ENCODE results near the gene WDR37. TPM values are rescaled to one million over a fixed set of nuclear protein-coding genes. Genes with fewer than 3 reads are reported as not detected.
"Not testable (repeated sequence)": the region's sequence is repeated elsewhere in the genome, so short reads cannot be mapped to it uniquely, and the experiment has no call there.

Gene WDR37
- total and polyA plus RNA-seq, 4 donors, result 6.6 to 23.5 (median 13.6) TPM

- no peak for ATAC-seq (ENCODE audit: insufficient read depth, low FRiP score)
- 82 to 88% methylated on average over 4 of the region's 4 CpGs for WGBS, 2 donors
- no peak overlapping the region for H3K27ac ChIP-seq (ENCODE audit: low read depth in 1 of 2, low read length in 1 of 2)
- peaks cover 0 to 25% (median 3%) of the 10 kb centered on the region in 5 donors for H3K4me1 ChIP-seq (ENCODE audit: control insufficient read depth in 5 of 5, insufficient read depth in 5 of 5, low read length in 5 of 5)
- no peaks in the 10 kb centered on the region for H3K27me3 ChIP-seq (ENCODE audit: control insufficient read depth in 3 of 3, insufficient read depth in 3 of 3, low read length in 2 of 3)
- no peak overlapping the region for H3K4me3 ChIP-seq
- peaks cover 0 to 5% (median 0%) of the 10 kb centered on the region in 4 donors for H3K9me3 ChIP-seq (ENCODE audit: control insufficient read depth in 4 of 4, insufficient read depth in 3 of 4, low read length in 3 of 4)
- DNase-seq, result no peak
- H3K9ac ChIP-seq (ENCODE audit: insufficient read depth in 1 of 2, low read length in 2 of 2), result no peak overlapping the region
- no peaks in the 10 kb centered on the region for H3K36me3 ChIP-seq (ENCODE audit: control insufficient read depth in 4 of 4, insufficient read depth in 4 of 4, low read length in 4 of 4)
- no peak for TF ChIP-seq CTCF (IDR thresholded peaks at IDR 0.05; ENCODE audit: control extremely low read depth, extremely low read depth)
Observed at GRCh38 chr10:1157615-1157933, 101.4 kb downstream of the WDR37 start.

GRCh38 chr10:1158066-1158465 is 101.9 kb downstream of the WDR37 start:
- no peak overlapping the region for H3K4me3 ChIP-seq
- no peak overlapping the region for H3K9ac ChIP-seq (ENCODE audit: insufficient read depth in 1 of 2, low read length in 2 of 2)
- peaks cover 0 to 5% (median 0%) of the 10 kb centered on the region in 4 donors for H3K9me3 ChIP-seq (ENCODE audit: control insufficient read depth in 4 of 4, insufficient read depth in 3 of 4, low read length in 3 of 4)
- no peak overlapping the region for H3K27ac ChIP-seq (ENCODE audit: low read depth in 1 of 2, low read length in 1 of 2)
- no peaks in the 10 kb centered on the region for H3K27me3 ChIP-seq (ENCODE audit: control insufficient read depth in 3 of 3, insufficient read depth in 3 of 3, low read length in 2 of 3)
- DNase-seq (no peak), ATAC-seq (ENCODE audit: insufficient read depth, low FRiP score) (no peak)
- TF ChIP-seq CTCF (IDR thresholded peaks at IDR 0.05; ENCODE audit: control extremely low read depth, extremely low read depth), result no peak
- H3K36me3 ChIP-seq (ENCODE audit: control insufficient read depth in 4 of 4, insufficient read depth in 4 of 4, low read length in 4 of 4), result no peaks in the 10 kb centered on the region
- H3K4me1 ChIP-seq (ENCODE audit: control insufficient read depth in 5 of 5, insufficient read depth in 5 of 5, low read length in 5 of 5), result peaks cover 0 to 25% (median 3%) of the 10 kb centered on the region in 5 donors
- WGBS, 2 donors, result 83 to 87% methylated on average over 12 of the region's 12 CpGs

GRCh38 chr10:1158536-1158935 is 102.4 kb downstream of the WDR37 start:
- H3K4me3 ChIP-seq; H3K27me3 ChIP-seq (ENCODE audit: control insufficient read depth in 3 of 3, insufficient read depth in 3 of 3, low read length in 2 of 3); H3K9me3 ChIP-seq (ENCODE audit: control insufficient read depth in 4 of 4, insufficient read depth in 3 of 4, low read length in 3 of 4); ATAC-seq (ENCODE audit: insufficient read depth, low FRiP score); H3K36me3 ChIP-seq (ENCODE audit: control insufficient read depth in 4 of 4, insufficient read depth in 4 of 4, low read length in 4 of 4); DNase-seq; H3K27ac ChIP-seq (ENCODE audit: low read depth in 1 of 2, low read length in 1 of 2); H3K9ac ChIP-seq (ENCODE audit: insufficient read depth in 1 of 2, low read length in 2 of 2): not testable (repeated sequence)
- H3K4me1 ChIP-seq (ENCODE audit: control insufficient read depth in 5 of 5, insufficient read depth in 5 of 5, low read length in 5 of 5), result peaks cover 0 to 25% (median 3%) of the 10 kb centered on the region in 5 donors
- 92 to 96% methylated on average over 10 of the region's 10 CpGs for WGBS, 2 donors

GRCh38 chr10:1159131-1160061 is 103.2 kb downstream of the WDR37 start:
- DNase-seq, result peak; percentile 38 to 60 (median 49)
- peaks cover 0 to 17% (median 3%) of the 10 kb centered on the region in 5 donors for H3K4me1 ChIP-seq (ENCODE audit: control insufficient read depth in 5 of 5, insufficient read depth in 5 of 5, low read length in 5 of 5)
- no peak for TF ChIP-seq CTCF (IDR thresholded peaks at IDR 0.05; ENCODE audit: control extremely low read depth, extremely low read depth)
- no peak overlapping the region for H3K9ac ChIP-seq (ENCODE audit: insufficient read depth in 1 of 2, low read length in 2 of 2)
- 90 to 92% methylated on average over 59 of the region's 59 CpGs for WGBS, 2 donors
- no peak for ATAC-seq (ENCODE audit: insufficient read depth, low FRiP score)
- H3K9me3 ChIP-seq (ENCODE audit: control insufficient read depth in 4 of 4, insufficient read depth in 3 of 4, low read length in 3 of 4), result peaks cover 0 to 5% (median 0%) of the 10 kb centered on the region in 4 donors
- H3K27ac ChIP-seq (ENCODE audit: low read depth in 1 of 2, low read length in 1 of 2), result no peak overlapping the region
- no peak overlapping the region for H3K4me3 ChIP-seq
- no peaks in the 10 kb centered on the region for H3K36me3 ChIP-seq (ENCODE audit: control insufficient read depth in 4 of 4, insufficient read depth in 4 of 4, low read length in 4 of 4)
- H3K27me3 ChIP-seq (ENCODE audit: control insufficient read depth in 3 of 3, insufficient read depth in 3 of 3, low read length in 2 of 3), result no peaks in the 10 kb centered on the region

Data from lung (tissue), 12 donors.